ENCODE data around the gene TSC22D4.
"Not testable (repeated sequence)": the region's sequence is repeated elsewhere in the genome, so short reads cannot be mapped to it uniquely, and the experiment has no call there.

Gene TSC22D4

GRCh38 chr7:100472854-100473499 lies 6.0 kb downstream of the TSC22D4 start:
- peak; percentile 48 for DNase-seq (ENCODE audit: low read depth)

GRCh38 chr7:100472121-100472851 lies 6.7 kb downstream of the TSC22D4 start:
- DNase-seq (ENCODE audit: low read depth) = no peak

DNA sequence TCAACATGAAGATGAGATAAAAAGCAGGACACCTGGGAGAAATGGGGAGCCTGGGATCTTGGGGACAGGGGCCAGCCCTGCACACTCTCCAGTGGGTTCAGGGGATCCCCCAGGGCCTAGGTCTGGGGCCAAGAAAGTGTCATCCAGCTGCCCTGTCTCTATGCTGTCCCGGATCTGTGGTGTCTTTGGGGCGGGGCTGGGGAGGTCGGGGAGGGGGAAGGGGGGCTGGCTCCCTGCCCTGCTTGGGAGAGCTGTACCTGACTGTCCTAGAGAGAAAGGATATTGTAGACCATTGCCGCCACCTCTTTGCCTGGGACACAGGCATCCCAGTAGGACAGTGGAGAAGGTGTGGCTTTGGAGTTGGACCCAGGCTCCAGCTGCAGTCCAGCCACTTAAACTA lies 8.0 kb downstream of the TSC22D4 start:
- no peak for DNase-seq (ENCODE audit: low read depth)

- DNase-seq (ENCODE audit: low read depth) = peak; percentile 74
These were observed 9.6 kb downstream of the TSC22D4 start for GRCh38 chr7:100469227-100470044.

GRCh38 chr7:100467638-100468373 lies 11.2 kb downstream of the TSC22D4 start:
- DNase-seq (ENCODE audit: low read depth) = no peak

- no peak for DNase-seq (ENCODE audit: low read depth)
These were observed 12.1 kb downstream of the TSC22D4 start for GRCh38 chr7:100466653-100467605.

DNA sequence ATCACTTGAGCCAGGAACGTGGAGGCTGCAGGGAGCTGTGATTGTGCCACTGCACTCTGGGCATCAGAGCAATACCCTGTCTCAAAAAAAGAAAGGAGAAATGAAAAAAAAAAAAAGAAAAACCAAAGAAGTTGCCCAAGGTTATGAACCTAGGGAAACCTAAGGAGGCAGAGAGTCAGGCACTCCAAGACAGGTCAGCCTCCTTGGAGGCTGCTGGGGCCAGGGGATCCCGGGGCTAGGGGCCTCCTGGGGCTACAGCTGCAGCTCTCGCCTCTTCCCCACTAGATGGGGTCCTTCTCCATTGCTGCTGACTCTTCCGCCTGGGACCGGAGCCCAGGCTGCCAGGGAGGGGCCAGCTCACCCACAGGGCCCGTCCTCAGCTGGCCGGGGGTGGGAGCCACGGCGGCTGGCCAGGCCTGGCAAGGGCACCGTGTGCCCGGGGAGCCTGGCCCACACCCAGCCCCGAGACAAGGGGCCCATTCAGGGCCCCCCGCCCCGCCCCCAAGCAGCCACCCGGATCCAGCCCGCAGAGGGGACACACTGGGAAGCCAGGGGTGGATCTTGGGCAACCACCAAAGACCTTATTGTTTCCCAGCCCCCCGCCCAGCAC lies 13.2 kb downstream of the TSC22D4 start:
- DNase-seq (ENCODE audit: low read depth) = peak; percentile 81

DNA sequence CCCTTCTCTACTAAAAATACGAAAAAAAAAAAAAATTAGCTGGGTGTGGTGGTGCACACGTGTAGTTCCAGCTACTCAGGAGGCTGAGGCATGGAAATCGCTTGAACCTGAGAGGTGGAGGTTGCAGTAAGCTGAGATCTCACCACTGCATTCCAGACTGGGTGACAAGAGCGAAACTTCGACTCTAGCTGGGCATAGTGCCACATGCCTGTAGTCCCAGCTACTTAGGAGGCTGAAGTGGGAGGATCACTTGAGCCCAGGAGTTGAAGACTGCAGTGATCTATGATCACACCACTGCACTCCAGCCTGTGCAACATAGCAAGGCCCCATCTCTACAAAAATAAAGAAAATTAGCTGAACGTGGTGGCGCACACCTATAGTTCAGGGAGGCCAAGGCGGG lies 13.7 kb downstream of the TSC22D4 start:
- DNase-seq (ENCODE audit: low read depth) = peak; percentile 53

GRCh38 chr7:100464791-100465190 lies 14.2 kb downstream of the TSC22D4 start:
- DNase-seq (ENCODE audit: low read depth) = no peak

GRCh38 chr7:100464210-100464660 lies 14.8 kb downstream of the TSC22D4 start, which contains the start of gene SPACDR:
Gene SPACDR (minus strand): TSS chr7:100464260. CDS start chr7:100464025, 235 bp downstream.
- peak; percentile 67 for DNase-seq (ENCODE audit: low read depth)

DNA sequence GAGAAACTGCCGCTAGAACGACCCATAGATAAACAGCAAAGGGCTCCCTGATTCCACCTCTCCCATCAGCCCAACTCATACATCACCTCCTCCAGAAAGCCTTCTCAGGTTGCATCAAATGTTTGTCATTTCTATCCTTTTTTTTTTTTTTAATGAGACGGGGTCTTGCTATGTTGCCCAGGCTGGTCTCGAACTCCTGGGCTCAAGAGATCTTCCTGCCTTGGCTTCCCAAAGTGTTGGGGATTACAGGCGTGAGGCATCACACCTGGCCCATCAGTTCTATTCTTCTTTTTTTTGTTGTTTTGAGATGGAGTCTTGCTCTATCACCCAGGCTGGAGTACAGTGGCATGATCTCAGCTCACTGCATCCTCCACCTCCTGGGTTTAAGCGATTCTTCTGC lies 22.0 kb downstream of the TSC22D4 start:
- no peak for DNase-seq (ENCODE audit: low read depth)

DNA sequence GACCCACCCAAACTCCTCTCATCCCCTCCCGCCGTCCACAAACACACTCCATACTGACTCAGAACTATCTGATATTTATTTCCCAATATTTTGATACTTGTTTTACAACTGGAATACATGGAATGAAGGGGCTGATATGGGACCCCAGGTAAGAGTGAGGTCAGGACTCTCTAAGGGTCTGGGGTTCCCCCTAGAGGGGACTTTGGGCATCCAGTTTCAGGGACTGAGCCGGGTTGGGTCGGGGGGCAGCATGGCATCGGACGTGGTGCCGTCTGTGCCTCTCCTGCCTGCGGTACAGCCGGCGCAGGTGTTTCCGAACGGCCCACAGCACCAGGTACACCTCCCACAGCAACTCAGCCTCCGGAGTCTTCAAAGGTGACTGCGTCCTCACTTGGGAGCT lies 22.5 kb downstream of the TSC22D4 start:
- DNase-seq (ENCODE audit: low read depth) = no peak

- no peak for DNase-seq (ENCODE audit: low read depth)
These were observed 23.8 kb downstream of the TSC22D4 start for GRCh38 chr7:100455206-100455605.

DNA sequence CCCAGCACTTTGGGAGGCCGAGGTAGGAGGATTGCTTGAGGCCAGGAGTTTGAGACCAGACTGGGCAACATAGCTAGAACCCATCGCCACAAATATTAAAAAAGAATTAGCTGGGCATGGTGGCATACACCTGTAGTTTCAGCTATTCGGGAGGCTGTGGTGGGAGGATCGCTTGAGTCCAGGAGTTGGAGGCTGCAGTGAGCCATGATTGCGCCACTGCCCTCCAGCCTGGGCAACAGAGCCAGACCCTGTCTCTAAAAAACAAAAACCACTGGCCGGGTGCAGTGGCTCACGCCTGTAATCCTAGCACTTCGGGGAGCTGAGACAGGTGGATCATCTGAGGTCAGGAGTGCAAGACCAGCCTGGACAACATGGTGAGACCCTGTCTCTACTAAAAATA lies 25.2 kb downstream of the TSC22D4 start:
- DNase-seq (ENCODE audit: low read depth) = not testable (repeated sequence)

DNA sequence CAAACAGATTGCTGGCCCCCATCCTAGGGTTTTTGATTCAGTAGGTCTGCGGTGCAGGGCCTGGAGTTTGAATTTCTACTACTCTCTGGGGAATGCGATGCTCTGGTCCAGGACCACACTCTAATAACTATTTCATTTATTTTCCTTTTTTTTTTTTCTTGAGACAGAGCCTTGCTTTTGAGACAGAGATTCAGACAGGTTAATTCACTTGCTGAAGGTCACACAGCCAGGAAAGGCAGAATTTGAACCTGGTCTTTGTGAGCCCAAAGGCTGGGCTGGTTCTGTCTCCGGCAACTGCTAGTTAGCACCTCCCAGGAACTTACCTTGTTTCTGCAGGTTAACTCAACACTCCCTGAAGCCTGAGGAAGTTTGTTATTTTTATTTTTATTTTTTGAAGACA lies 26.5 kb downstream of the TSC22D4 start:
- no peak for DNase-seq (ENCODE audit: low read depth)

- no peak for DNase-seq (ENCODE audit: low read depth)
These were observed 29.7 kb downstream of the TSC22D4 start for GRCh38 chr7:100449190-100449795.

DNA sequence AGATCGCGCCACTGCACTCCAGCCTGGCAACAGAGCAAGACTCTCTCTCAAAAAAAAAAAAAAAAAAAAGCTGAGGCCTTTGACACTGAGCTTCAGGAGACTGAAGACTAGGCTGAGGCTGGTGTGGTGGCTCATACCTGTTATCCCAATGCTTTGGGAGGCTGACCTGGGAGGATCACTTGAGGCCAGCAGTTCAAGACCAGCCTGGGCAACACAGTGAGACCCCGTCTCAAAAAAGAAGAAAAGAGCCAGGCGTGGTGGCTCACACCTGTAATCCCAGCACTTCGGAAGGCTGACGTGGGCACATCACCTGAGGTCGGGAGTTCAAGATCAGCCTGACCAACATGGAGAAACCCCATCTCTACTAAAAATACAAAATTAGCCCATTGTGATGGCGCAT lies 31.7 kb downstream of the TSC22D4 start:
- not testable (repeated sequence) for DNase-seq (ENCODE audit: low read depth)

DNA sequence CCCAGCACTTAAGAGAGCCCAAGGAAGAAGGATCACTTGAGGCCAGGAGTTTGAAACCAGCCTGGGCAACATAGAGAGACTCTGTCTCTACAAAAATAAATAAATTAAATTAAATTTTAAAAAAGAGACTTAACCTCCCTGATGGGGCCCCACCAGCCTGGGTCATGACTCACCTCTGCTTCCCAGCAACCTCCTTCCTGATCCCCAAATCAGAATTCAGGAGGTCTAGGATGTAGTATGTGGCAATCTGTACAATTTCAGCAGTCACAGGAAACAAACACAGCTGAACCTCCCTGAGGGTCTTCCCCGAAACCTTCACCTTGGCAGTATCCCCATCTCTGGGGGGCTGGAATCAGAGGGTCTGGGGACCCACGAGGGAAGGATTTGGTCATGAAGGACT lies 33.0 kb downstream of the TSC22D4 start:
- DNase-seq (ENCODE audit: low read depth) = peak; percentile 63

- DNase-seq (ENCODE audit: low read depth) = peak; percentile 80
These were observed 34.4 kb downstream of the TSC22D4 start for GRCh38 chr7:100444311-100445278.
